Keratinocyte (primary cell): ENCODE data around the gene USH2A. TPM values are rescaled to one million over a fixed set of nuclear protein-coding genes. Genes with fewer than 3 reads are reported as not detected.

Experiments used
- DNase-seq: peaks from one replicate; pipeline ENCODE4 v3.0.0-alpha.2; 2011; ENCODE audit warnings: low read depth, missing footprints, low spot score
- FAIRE-seq: peaks from 2 replicates; lab custom pipeline; 2011; peaks lifted over from hg19 to GRCh38; lab: Jason Lieb, UNC
- H2AFZ ChIP-seq: 2 replicates; pipeline ENCODE4 v1.6.0; 2012; ENCODE audit warnings: low read length, control low read depth, inconsistent platforms; ENCODE audit not compliant: control insufficient read depth
- H3K27ac ChIP-seq: 2 replicates; pipeline ENCODE4 v1.5.1; 2011; ENCODE audit warnings: low read length; ENCODE audit not compliant: control insufficient read depth, insufficient read depth
- H3K27me3 ChIP-seq: 3 replicates; pipeline ENCODE4 v1.6.0; 2011; ENCODE audit warnings: low read length; ENCODE audit not compliant: control insufficient read depth, insufficient read depth; ENCODE audit errors: extremely low read depth
- H3K36me3 ChIP-seq, 2 experiments: 2 replicates in 1 of 2; 3 replicates in 1 of 2; pipeline ENCODE4 v1.5.1; 2011; ENCODE audit warnings: low read length in 2 of 2, mild to moderate bottlenecking in 1 of 2; ENCODE audit not compliant: control insufficient read depth in 2 of 2, insufficient read depth in 2 of 2; ENCODE audit errors: extremely low read depth in 1 of 2
- H3K4me1 ChIP-seq: 3 replicates; pipeline ENCODE4 v1.5.1; 2011; ENCODE audit warnings: low read length; ENCODE audit not compliant: control insufficient read depth, insufficient read depth; ENCODE audit errors: extremely low read depth
- H3K4me2 ChIP-seq: 3 replicates; pipeline ENCODE4 v1.6.0; 2011; ENCODE audit warnings: low read depth, low read length; ENCODE audit not compliant: control insufficient read depth, insufficient read depth; ENCODE audit errors: extremely low read depth
- H3K4me3 ChIP-seq, 3 experiments: fragments of 200-600 bp in 1 of 3; sonication (generic) in 1 of 3; 2 replicates in 2 of 3; 3 replicates in 1 of 3; pipeline ENCODE4 v1.5.1; 2011 to 2016; ENCODE audit warnings: low read length in 3 of 3, mild to moderate bottlenecking in 3 of 3, control low read depth in 2 of 3, inconsistent platforms in 1 of 3, low read depth in 1 of 3, mixed read lengths in 1 of 3, mixed run types in 1 of 3, moderate library complexity in 1 of 3; ENCODE audit not compliant: control insufficient read depth in 2 of 3, insufficient read depth in 2 of 3; ENCODE audit errors: extremely low read depth in 1 of 3
- H3K79me2 ChIP-seq: 2 replicates; pipeline ENCODE4 v1.6.0; 2012; ENCODE audit warnings: low read length; ENCODE audit not compliant: control insufficient read depth, insufficient read depth
- H3K9ac ChIP-seq: 3 replicates; pipeline ENCODE4 v1.6.0; 2011; ENCODE audit warnings: low read length; ENCODE audit not compliant: control insufficient read depth, insufficient read depth; ENCODE audit errors: extremely low read depth
- H3K9me1 ChIP-seq: 3 replicates; pipeline ENCODE4 v1.6.0; 2011; ENCODE audit warnings: low read length; ENCODE audit not compliant: control insufficient read depth, insufficient read depth; ENCODE audit errors: extremely low read depth
- H3K9me3 ChIP-seq: 2 replicates; pipeline ENCODE4 v1.5.1; 2012; ENCODE audit warnings: low read depth, low read length; ENCODE audit not compliant: control insufficient read depth
- H4K20me1 ChIP-seq: 3 replicates; pipeline ENCODE4 v1.6.0; 2011; ENCODE audit warnings: low read length; ENCODE audit not compliant: control insufficient read depth, insufficient read depth; ENCODE audit errors: extremely low read depth
- CTCF ChIP-seq, 3 experiments: IDR thresholded peaks in 1 of 3; conservative IDR thresholded peaks in 1 of 3; optimal IDR thresholded peaks in 1 of 3; 2 replicates in 2 of 3; 3 replicates in 1 of 3; pipeline versions ENCODE3 to v1.5.1; 2011; ENCODE audit warnings: low read length in 3 of 3, mild to moderate bottlenecking in 3 of 3, moderate library complexity in 2 of 3, control low read depth in 1 of 3, inconsistent platforms in 1 of 3; ENCODE audit not compliant: insufficient read depth in 2 of 3; ENCODE audit errors: extremely low read depth in 1 of 3
- EZH2 ChIP-seq: IDR thresholded peaks from one replicate; pipeline ENCODE4 v1.6.1; 2012; ENCODE audit warnings: inconsistent platforms, mild to moderate bottlenecking, low read length, moderate library complexity
- dilution Hi-C: fragments of 300-500 bp; cut with MboI; formaldehyde crosslinking; loops from one replicate; pipeline ENCODE4 v1.7.0; 2020; ENCODE audit warnings: low sequenced_read_pairs; ENCODE audit not compliant: extremely low pct_ligation_motif_present
- polyA plus RNA-seq, 5 experiments: library from polyadenylated mRNA; depleted of rRNA in 3 of 5; stranded (reverse) in 3 of 5; stranded (forward) in 1 of 5; unstranded in 1 of 5; fragments of >200 nt; gene quantifications; 1 replicate in 1 of 5; 2 replicates in 3 of 5; 3 replicates in 1 of 5; pipeline versions ENCODE4 v1.2.1 to v1.2.3, GENCODE V29; 2011 to 2012; ENCODE audit warnings: missing spikeins in 2 of 5, low read depth in 1 of 5, low replicate concordance in 1 of 5

Gene USH2A
- polyA plus RNA-seq, 1 donor (not counting 4 experiments of a cell fraction or from before 2014, with no cell fraction given), result not detected

DNA sequence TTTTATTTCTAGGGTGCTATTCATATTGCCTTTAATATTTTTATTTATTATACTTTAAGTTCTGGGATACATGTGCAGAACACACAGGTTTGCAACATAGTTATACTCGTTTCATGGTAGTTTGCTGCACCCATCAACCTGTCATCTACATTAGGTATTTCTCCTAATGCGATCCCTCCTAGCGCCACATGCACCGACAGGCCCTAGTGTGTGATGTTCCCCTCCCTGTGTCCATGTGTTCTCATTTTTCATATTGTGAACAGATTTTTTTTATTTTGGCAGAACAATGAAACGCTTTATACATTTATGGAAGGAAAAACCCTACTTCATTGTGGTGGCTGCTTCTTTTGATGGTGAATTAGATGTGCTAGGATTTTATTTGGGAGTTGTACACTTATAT lies 14.4 kb upstream of the USH2A start:
- Histone ChIP-seq H3K36me3 (no peaks in the 10 kb centered on the region), H3K4me2 (no peak overlapping the region), H3K4me1 (no peaks in the 10 kb centered on the region), H3K27me3 (no peaks in the 10 kb centered on the region), H3K27ac (no peak overlapping the region), H2AFZ (no peak overlapping the region), H4K20me1 (no peaks in the 10 kb centered on the region), H3K4me3 (no peak overlapping the region), H3K9me1 (no peaks in the 10 kb centered on the region), H3K9me3 (no peaks in the 10 kb centered on the region), H3K9ac (no peak overlapping the region), H3K79me2 (no peaks in the 10 kb centered on the region)
- dilution Hi-C loops, result no loop called here
- TF ChIP-seq CTCF (optimal IDR thresholded peaks at IDR 0.05 in 1 of 3, IDR thresholded peaks at IDR 0.05 in 1 of 3, conservative IDR thresholded peaks at IDR 0.05 in 1 of 3; ENCODE audit: extremely low read depth in 1 of 3, insufficient read depth in 2 of 3, low read length in 3 of 3), result no peak
- TF ChIP-seq EZH2, result no peak
- FAIRE-seq, result no peak
- no peak for DNase-seq

- no peaks in the 10 kb centered on the region for H3K79me2 ChIP-seq
- H3K9ac ChIP-seq, result no peak overlapping the region
- no peaks in the 10 kb centered on the region for H3K36me3 ChIP-seq
- FAIRE-seq (no peak), DNase-seq (no peak)
- no peak overlapping the region for H3K4me2 ChIP-seq
- dilution Hi-C loops, result no loop called here
- TF ChIP-seq EZH2 (no peak), CTCF (optimal IDR thresholded peaks at IDR 0.05 in 1 of 3, IDR thresholded peaks at IDR 0.05 in 1 of 3, conservative IDR thresholded peaks at IDR 0.05 in 1 of 3; ENCODE audit: extremely low read depth in 1 of 3, insufficient read depth in 2 of 3, low read length in 3 of 3) (no peak)
- no peak overlapping the region for H2AFZ ChIP-seq
- no peaks in the 10 kb centered on the region for H3K27me3 ChIP-seq
- no peaks in the 10 kb centered on the region for H3K9me1 ChIP-seq
- no peak overlapping the region for H3K27ac ChIP-seq
- no peak overlapping the region for H3K4me3 ChIP-seq
- H3K4me1 ChIP-seq, result no peaks in the 10 kb centered on the region
- H4K20me1 ChIP-seq, result no peaks in the 10 kb centered on the region
- no peaks in the 10 kb centered on the region for H3K9me3 ChIP-seq
Observed at GRCh38 chr1:216434232-216434631, 11.0 kb upstream of the USH2A start.
